ENCODE measurements around the gene STAB1. TPM values are rescaled to one million over a fixed set of nuclear protein-coding genes. Genes with fewer than 3 reads are reported as not detected.

The STAB1 gene
- total and polyA plus RNA-seq, 2 of the 13 experiments (the other 11 are each of a cell fraction or from before 2014, with no cell fraction given) = 0.09 to 0.34 TPM

- TF ChIP-seq, protein P1, sequence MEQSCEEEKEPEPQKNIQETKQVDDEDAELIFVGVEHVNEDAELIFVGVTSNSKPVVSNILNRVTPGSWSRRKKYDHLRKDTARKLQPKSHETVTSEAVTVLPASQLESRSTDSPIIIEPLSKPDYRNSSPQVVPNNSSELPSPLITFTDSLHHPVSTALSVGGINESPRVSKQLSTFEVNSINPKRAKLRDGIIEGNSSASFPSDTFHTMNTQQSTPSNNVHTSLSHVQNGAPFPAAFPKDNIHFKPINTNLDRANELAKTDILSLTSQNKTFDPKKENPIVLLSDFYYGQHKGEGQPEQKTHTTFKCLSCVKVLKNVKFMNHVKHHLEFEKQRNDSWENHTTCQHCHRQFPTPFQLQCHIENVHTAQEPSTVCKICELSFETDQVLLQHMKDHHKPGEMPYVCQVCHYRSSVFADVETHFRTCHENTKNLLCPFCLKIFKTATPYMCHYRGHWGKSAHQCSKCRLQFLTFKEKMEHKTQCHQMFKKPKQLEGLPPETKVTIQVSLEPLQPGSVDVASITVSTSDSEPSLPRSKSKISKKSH (CRISPR knock-in tag; IDR thresholded peaks at IDR 0.05; ENCODE audit: borderline replicate concordance) = 0 out of 2 replicates have a peak, but pooled peaks have one; percentile 12
- TF ChIP-seq ETS1 (CRISPR knock-in tag; IDR thresholded peaks at IDR 0.05) = no peak
- no peak for TF ChIP-seq KLF16 (CRISPR knock-in tag; IDR thresholded peaks at IDR 0.05)
- no peak for TF ChIP-seq ZZZ3 (CRISPR knock-in tag; IDR thresholded peaks at IDR 0.05; ENCODE audit: borderline replicate concordance)
- TF ChIP-seq ZFX (CRISPR knock-in tag; IDR thresholded peaks at IDR 0.05; ENCODE audit: low read depth) = peak; percentile 11; the same call in 1 of the 2 replicates
- TF ChIP-seq HMG20B (CRISPR knock-in tag; conservative IDR thresholded peaks at IDR 0.05) = no peak
- TF ChIP-seq ZNF414 (CRISPR knock-in tag; IDR thresholded peaks at IDR 0.05) = no peak
- TF ChIP-seq ZNF468 (CRISPR knock-in tag; IDR thresholded peaks at IDR 0.05) = no peak
- TF ChIP-seq, protein P2, sequence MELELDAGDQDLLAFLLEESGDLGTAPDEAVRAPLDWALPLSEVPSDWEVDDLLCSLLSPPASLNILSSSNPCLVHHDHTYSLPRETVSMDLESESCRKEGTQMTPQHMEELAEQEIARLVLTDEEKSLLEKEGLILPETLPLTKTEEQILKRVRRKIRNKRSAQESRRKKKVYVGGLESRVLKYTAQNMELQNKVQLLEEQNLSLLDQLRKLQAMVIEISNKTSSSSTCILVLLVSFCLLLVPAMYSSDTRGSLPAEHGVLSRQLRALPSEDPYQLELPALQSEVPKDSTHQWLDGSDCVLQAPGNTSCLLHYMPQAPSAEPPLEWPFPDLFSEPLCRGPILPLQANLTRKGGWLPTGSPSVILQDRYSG (CRISPR knock-in tag; IDR thresholded peaks at IDR 0.05) = no peak
Measured at GRCh38 chr3:52519445-52520140, 24.5 kb downstream of the STAB1 start (continued).

Data from HepG2 (cell line).